Skin of body (tissue), 2 donors: ENCODE data around the gene RIT1. TPM values are rescaled to one million over a fixed set of nuclear protein-coding genes. Genes with fewer than 3 reads are reported as not detected.
"Not testable (repeated sequence)": the region's sequence is repeated elsewhere in the genome, so short reads cannot be mapped to it uniquely, and the experiment has no call there.

Experiments used
- DNase-seq: peaks from one replicate; lab custom pipeline; 2025; lab: John Stamatoyannopoulos, UW
- total RNA-seq: library from RNA; depleted of rRNA; stranded (reverse); fragments of >200 nt; gene quantifications from one replicate; pipeline ENCODE4 v1.2.3, GENCODE V29; 2014

RIT1 gene
- total RNA-seq, 1 donor from 2014 or later, result 29.0 TPM

DNA sequence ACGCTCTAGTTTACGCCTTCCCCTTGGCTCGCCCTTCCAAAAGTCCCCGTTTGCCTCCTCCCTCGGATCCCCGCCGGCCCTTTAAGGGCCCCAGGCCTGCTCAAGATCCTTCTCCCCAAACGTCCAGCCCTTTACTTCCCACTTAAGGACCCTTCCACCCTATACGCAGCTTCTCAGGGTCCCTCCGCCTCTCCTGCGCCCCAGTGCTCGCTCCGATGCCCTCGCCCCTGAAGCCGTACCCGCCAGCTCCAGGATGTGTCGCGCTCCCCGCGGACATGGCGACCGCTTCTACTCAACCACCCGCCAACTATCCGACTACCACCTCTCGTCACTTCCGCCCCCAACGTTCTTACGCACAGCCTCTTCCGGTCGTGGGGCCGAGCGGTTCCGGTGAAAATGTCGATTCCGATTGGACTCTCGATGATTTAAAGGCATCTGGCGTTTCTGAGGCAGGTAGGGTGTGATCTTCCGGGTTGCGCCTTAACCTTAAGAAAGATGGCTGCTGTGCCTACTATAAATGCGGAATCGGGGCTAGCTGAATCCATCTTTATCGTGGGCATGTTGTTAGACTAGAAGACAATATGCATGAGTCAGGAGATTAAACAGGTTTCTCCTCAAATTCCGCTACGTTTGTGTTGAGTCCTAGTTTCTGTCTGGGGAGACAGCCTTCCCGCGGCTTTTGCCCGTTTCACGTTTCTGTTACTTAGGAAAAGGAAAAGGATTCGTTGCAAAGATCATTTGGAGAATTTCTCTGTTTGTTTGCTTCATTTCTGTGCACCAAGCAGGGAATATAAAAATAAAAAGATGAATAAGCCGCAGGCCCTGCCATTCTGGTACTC, 23.2 kb upstream of the RIT1 start, which contains the start of gene KHDC4:
Gene KHDC4 (minus strand): TSS at position 317 of the 839 bp plus-strand sequence. CDS start 40 bp downstream, at position 277.
- DNase-seq, result peak; percentile 100

DNA sequence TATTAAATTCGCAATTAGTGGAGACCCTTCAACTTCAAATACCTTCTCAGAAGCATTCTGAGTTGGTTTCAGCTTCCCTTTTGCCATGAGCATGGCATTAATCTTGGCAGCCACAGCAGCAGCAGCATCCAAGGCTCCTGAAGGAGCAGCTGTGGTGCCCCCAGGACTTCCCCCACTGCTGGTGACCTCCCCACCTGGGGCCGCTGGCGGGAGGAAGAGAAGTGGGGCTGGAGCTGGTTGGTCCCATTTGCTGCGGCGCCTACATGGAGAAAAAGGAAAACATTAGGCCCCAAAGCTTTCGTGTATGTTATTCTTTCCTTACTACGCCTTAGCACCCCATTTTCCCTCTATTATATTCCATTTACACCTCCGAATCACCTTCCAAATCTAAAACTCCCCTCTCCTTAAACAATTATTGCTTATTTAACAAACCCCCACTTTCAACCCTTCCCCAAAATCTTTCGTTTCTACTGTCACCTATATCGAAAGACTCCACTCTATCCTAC, 22.5 kb upstream of the RIT1 start:
- no peak for DNase-seq

DNA sequence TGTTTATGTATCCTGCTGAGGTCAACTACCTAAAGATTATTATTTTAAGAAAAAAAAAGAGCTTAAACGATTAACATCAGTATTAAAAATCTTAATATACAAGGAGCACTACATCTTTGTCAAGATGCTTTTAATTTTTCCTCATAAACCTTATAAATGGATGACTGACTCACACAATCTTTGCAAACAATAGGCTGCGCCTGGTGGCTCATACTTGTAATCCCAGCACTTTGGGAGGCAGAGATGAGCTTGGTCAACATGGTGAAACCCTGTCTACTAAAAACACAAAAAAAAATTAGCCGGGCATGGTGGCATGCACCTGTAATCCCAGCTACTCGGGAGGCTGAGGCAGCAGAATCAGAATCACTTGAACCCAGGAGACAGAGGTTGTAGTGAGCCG, 21.3 kb upstream of the RIT1 start:
- no peak for DNase-seq

GRCh38 chr1:155932081-155932480, 20.9 kb upstream of the RIT1 start:
- no peak for DNase-seq

DNA sequence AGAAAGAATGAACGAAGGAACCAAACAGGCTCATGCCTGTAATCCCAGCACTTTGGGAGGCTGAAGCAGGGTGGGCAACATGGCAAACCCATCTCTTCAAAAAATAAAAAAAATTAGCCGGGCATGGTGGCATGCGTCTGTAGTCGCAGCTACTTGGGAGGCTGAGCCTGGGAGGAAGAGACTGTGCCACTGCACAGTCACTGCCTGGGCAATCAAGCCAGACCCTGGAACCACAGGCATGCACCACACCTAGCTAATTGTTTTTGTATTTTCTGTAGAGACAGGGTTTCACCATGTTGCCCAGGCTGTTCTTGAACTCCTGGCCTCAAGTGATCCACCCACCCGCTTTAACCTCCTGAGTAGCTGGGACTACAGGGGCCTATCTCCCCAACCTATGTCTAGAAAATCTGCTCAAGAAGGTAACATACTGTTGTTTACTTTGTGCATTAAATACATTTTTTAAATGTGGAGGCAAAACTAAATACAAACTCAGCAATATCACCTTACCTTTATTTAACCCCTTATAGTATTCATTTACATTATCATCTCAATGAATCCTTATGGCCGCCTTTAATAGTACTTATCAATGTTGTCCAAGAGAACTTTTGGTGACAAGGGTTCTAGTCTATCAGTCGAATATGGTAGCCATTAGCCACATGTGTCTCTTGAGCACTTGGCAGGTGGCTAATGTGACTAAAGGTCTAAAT, 20.3 kb upstream of the RIT1 start:
- DNase-seq, result no peak

DNA sequence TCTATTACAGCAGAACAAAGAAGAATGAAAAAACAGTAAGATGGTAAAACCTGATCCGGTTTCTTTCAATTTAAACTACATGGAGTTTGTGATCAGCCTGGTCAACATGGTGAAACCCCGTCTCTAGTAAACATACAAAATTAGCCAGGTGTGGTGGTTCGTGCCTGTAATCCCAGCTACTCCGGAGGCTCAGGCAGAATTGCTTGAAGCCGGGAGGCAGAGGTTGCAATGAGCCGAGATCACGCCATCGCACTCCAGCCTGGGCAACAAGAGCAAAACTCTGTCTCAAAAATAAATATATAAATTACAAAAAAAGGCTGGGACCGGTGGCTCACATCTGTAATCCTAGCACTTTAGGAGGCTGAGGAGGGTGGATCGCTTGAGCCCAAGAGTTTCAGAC, 19.6 kb upstream of the RIT1 start:
- DNase-seq, result not testable (repeated sequence)

DNA sequence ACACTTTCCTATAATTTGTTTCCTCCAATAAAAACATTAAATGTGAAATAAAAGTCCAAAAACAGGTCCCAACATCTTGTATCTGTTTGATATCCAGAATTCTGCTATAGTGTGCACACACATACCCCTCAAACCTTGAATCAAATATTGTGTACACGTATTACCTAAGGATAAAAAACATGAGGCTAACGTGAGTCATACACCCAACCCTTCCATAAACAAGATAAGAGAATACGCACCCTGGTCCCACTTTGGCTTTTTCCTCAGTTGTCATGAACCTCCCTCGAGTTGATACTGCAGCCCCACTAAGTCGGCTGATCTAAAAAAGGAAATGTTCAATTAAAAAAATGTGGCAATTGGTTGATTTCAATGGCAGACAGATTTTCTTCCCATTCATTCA, 17.9 kb upstream of the RIT1 start:
- no peak for DNase-seq

- no peak for DNase-seq
Measured at GRCh38 chr1:155925506-155925905, 14.4 kb upstream of the RIT1 start.

DNA sequence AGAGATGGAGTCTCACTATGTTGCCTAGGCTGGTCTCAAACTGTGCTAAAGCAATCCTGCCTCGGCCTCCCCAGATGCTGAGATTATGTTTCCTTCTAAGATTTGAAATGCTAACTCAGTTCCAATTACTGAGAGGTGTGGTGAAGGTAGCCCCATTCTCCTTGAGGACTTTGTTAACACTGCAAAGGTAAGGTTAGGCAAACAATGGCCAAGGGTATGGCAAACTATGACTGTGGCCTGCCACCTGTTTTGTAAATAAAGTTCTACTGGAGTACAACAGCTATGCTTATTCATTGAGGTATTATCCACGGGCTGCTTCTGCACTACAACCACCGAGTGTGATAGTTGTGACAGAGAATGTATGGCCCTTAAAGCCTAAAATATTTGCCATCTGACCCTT, 9.6 kb upstream of the RIT1 start:
- DNase-seq, result no peak

DNA sequence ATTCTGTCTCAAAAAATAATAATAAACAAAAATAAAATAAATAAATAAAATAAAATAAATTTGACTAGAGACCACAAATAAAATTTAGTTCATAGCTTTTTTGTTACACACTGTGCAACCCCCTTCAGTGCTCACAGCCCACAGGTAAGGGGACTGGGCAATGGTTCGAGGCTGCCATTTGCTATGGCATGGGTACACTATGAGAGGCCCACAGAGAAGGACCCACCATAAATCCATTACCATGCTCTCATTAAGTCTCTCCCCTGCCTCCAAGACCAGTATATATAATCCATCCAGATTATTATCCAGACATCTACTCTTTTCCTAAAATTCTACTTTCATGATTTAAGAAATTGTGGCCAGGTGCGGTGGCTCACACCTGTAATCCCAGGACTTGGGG, 8.7 kb upstream of the RIT1 start:
- DNase-seq, result no peak

GRCh38 chr1:155918660-155919059, 7.5 kb upstream of the RIT1 start:
- no peak for DNase-seq

- DNase-seq, result no peak
Measured at GRCh38 chr1:155913969-155914757, 3.0 kb upstream of the RIT1 start.

GRCh38 chr1:155912056-155912536, 947 bp upstream of the RIT1 start:
- DNase-seq, result no peak

- peak; percentile 9 for DNase-seq
Measured at GRCh38 chr1:155910621-155911121, 478 bp downstream of the RIT1 start.

- no peak for DNase-seq
Measured at GRCh38 chr1:155909894-155910293, 1.3 kb downstream of the RIT1 start.

- no peak for DNase-seq
Measured at GRCh38 chr1:155904261-155904660, 6.9 kb downstream of the RIT1 start.

DNA sequence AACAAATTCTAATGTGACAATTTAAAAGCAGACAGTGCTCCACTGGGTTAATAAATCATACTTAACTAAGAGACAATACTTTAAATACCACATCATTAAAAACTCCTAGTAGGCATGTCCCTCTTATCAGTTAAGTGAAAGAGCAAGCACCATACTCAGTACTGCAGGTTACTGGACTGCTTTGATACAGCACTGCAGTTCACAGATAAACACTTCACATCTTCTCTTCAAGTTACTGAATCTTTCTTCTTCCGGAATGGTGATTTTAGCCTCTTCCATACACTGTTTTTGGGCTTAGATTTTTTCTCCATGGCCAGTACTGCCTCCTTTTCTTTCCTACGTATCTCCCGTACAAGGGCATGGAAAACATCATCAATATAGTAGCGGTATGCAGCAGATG, 11.0 kb downstream of the RIT1 start:
- DNase-seq, result no peak

DNA sequence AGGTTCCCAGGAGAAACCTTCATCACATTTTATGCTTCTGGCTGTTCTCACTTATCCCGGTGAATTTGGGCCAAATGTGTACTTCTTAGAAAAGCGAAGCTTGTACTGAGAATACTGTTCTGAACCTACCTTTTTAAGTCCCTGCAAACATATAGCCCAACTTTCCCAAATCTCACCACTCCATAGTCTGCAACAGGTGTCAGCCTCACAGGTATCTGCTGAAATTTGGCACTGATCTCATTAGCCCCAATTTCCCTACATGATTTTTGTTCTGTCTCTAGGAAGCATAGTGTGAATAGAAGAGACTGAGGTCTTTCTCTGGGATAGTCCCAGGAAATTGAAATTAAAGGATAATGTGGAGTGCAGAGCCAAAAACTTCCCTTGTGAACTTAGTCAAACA, 11.5 kb downstream of the RIT1 start:
- DNase-seq, result no peak

GRCh38 chr1:155898888-155899287, 12.3 kb downstream of the RIT1 start:
- no peak for DNase-seq

DNA sequence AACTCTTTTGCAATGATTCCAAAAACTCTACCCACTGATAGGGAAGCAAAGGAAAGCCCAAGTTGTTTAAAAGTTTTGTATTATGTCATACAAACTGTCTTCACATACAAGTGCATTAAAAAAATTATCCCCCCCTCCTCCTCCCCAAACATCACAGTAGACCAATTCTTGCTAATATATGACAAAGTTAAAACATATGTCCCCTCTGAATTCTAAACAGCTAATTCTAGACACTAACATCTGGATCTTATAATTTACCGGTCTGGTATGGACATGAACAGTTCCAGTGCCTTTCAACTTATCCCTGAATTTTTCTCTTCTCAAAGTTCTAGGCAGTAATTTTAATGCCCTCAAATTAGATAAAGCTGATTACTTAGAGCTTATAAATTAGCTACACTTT, 13.4 kb downstream of the RIT1 start:
- peak; percentile 34 for DNase-seq

DNA sequence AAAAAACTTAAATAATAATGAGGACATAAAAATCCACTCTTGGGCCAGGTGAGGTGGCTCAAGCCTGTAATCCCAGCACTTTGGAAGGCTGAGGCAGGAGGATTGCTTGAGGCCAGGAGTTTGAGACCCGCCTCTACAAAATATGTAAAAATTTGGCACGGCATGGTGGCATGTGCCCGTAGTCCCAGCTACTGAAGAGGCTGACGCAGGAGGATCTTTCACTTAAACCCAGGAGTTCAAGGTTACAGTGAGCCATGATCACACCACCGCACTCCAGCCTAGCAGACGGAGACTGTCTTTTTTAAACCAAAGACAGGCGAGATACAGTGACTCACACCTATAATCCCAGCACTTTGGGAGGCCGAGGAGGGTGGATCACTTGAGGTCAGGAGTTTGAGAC, 14.7 kb downstream of the RIT1 start:
- not testable (repeated sequence) for DNase-seq
